ENCODE results near the gene C16orf46.
A peak's percentile ranks its signal among the peaks of the same experiment; 100 is the strongest.

Gene C16orf46

DNA sequence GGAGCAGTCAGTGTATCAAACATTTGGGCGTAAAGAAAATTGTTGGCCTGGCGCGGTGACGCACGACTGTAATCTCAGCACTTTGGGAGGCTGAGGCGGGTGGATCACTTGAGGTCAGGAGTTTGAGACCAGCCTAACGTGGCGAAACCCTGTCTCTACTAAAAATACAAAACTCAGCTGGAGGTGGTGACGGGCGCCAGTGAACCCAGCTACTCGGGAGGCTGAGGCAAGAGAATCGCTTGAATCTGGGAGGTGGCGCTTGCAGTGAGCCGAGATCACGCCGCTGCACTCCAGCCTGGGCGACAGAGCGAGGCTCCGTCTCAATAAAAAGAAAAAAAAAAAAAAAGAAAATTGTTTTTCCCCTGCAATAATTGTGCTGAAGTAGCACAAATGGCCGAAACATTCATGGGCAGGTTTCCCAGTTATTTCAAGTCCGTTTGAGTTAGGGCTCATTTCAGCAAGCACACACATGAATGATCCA lies 17.8 kb upstream of the C16orf46 start:
- no peak overlapping the region for H3K27ac ChIP-seq (ENCODE audit: low read length)
- H3K27me3 ChIP-seq (ENCODE audit: low read depth, low read length) = no peaks in the 10 kb centered on the region
- H3K9me3 ChIP-seq (ENCODE audit: insufficient read depth, low read length) = no peaks in the 10 kb centered on the region
- no peaks in the 10 kb centered on the region for H4K20me1 ChIP-seq (ENCODE audit: insufficient read depth, low read length)
- H3K4me1 ChIP-seq (ENCODE audit: low read length) = peaks cover 16% of the 10 kb centered on the region
- peak overlapping the region; percentile 89 for H3K4me3 ChIP-seq (ENCODE audit: low read length)
- peaks cover 50% of the 10 kb centered on the region for H3K79me2 ChIP-seq (ENCODE audit: low read length)
- H2AFZ ChIP-seq (ENCODE audit: low read depth, low read length) = no peak overlapping the region
- 0 out of 2 replicates have a peak overlapping the region, but pooled peaks have one; percentile 80 for H3K9ac ChIP-seq (ENCODE audit: low read length)
- H3K36me3 ChIP-seq (replicated peaks; ENCODE audit: low read depth, low read length) = peaks cover 4% of the 10 kb centered on the region
- H3K4me2 ChIP-seq (ENCODE audit: low read length) = peak overlapping the region; percentile 80
- TF ChIP-seq, protein P1, sequence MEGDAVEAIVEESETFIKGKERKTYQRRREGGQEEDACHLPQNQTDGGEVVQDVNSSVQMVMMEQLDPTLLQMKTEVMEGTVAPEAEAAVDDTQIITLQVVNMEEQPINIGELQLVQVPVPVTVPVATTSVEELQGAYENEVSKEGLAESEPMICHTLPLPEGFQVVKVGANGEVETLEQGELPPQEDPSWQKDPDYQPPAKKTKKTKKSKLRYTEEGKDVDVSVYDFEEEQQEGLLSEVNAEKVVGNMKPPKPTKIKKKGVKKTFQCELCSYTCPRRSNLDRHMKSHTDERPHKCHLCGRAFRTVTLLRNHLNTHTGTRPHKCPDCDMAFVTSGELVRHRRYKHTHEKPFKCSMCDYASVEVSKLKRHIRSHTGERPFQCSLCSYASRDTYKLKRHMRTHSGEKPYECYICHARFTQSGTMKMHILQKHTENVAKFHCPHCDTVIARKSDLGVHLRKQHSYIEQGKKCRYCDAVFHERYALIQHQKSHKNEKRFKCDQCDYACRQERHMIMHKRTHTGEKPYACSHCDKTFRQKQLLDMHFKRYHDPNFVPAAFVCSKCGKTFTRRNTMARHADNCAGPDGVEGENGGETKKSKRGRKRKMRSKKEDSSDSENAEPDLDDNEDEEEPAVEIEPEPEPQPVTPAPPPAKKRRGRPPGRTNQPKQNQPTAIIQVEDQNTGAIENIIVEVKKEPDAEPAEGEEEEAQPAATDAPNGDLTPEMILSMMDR (IDR thresholded peaks at IDR 0.05; ENCODE audit: low read depth, low read length) = no peak
- TF ChIP-seq EZH2phosphoT487 (IDR thresholded peaks at IDR 0.05; ENCODE audit: low read depth) = no peak

DNA sequence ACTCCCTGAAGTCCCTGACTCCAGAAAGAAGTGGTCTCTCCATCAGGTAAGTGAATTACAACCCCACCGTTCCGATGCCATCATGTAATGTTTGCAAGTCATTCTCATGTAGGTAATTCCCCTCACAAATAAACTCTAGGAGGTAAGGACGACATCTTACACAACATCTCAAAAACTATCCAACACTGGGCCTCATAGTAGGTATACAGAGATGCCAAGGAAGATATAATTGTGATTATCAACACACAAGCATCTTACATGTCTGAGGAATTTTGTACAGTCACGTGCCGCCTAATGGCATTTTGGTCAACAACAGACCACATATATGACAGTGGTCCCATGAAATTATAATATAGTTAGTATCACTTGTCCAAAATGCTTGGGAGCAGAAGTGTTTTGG lies 11.8 kb upstream of the C16orf46 start:
- no peak overlapping the region for H3K27ac ChIP-seq (ENCODE audit: low read length)
- peaks cover 40% of the 10 kb centered on the region for H3K79me2 ChIP-seq (ENCODE audit: low read length)
- H3K4me1 ChIP-seq (ENCODE audit: low read length) = no peaks in the 10 kb centered on the region
- H4K20me1 ChIP-seq (ENCODE audit: insufficient read depth, low read length) = no peaks in the 10 kb centered on the region
- H3K9ac ChIP-seq (ENCODE audit: low read length) = no peak overlapping the region
- no peaks in the 10 kb centered on the region for H3K9me3 ChIP-seq (ENCODE audit: insufficient read depth, low read length)
- no peak overlapping the region for H3K4me2 ChIP-seq (ENCODE audit: low read length)
- H3K36me3 ChIP-seq (replicated peaks; ENCODE audit: low read depth, low read length) = peaks cover 11% of the 10 kb centered on the region
- H3K4me3 ChIP-seq (ENCODE audit: low read length) = no peak overlapping the region
- no peaks in the 10 kb centered on the region for H3K27me3 ChIP-seq (ENCODE audit: low read depth, low read length)
- no peak for TF ChIP-seq EZH2phosphoT487 (IDR thresholded peaks at IDR 0.05; ENCODE audit: low read depth)
- TF ChIP-seq, protein P1 (IDR thresholded peaks at IDR 0.05; ENCODE audit: low read depth, low read length) = no peak
- H2AFZ ChIP-seq (ENCODE audit: low read depth, low read length) = no peak overlapping the region

DNA sequence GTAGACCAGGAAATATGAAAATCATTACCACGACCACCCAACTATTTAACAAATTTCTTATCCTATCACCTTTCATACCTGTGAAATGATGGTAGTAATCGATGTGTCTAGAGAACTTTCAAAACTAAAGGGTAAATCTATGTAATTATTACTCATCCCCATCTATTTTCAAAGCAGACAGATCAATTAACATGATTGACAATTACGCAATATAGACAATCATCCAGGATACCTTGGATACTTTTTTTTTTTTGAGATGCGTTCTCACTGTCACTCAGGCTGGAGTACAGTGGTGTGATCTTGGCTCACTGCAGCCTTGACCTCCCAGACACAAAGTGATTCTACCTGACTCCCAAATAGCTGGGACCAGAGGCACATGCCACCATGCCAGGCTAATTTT lies 4.0 kb upstream of the C16orf46 start:
- H3K9ac ChIP-seq (ENCODE audit: low read length) = no peak overlapping the region
- peaks cover 9% of the 10 kb centered on the region; the same call in 1 of the 2 replicates for H3K4me1 ChIP-seq (ENCODE audit: low read length)
- TF ChIP-seq, protein P1 (IDR thresholded peaks at IDR 0.05; ENCODE audit: low read depth, low read length) = no peak
- no peak for TF ChIP-seq EZH2phosphoT487 (IDR thresholded peaks at IDR 0.05; ENCODE audit: low read depth)
- H3K9me3 ChIP-seq (ENCODE audit: insufficient read depth, low read length) = no peaks in the 10 kb centered on the region
- H3K4me3 ChIP-seq (ENCODE audit: low read length) = no peak overlapping the region
- no peak overlapping the region for H3K4me2 ChIP-seq (ENCODE audit: low read length)
- no peaks in the 10 kb centered on the region for H3K36me3 ChIP-seq (replicated peaks; ENCODE audit: low read depth, low read length)
- H2AFZ ChIP-seq (ENCODE audit: low read depth, low read length) = no peak overlapping the region
- H3K27me3 ChIP-seq (ENCODE audit: low read depth, low read length) = no peaks in the 10 kb centered on the region
- no peaks in the 10 kb centered on the region for H4K20me1 ChIP-seq (ENCODE audit: insufficient read depth, low read length)
- H3K27ac ChIP-seq (ENCODE audit: low read length) = no peak overlapping the region
- no peaks in the 10 kb centered on the region for H3K79me2 ChIP-seq (ENCODE audit: low read length)

DNA sequence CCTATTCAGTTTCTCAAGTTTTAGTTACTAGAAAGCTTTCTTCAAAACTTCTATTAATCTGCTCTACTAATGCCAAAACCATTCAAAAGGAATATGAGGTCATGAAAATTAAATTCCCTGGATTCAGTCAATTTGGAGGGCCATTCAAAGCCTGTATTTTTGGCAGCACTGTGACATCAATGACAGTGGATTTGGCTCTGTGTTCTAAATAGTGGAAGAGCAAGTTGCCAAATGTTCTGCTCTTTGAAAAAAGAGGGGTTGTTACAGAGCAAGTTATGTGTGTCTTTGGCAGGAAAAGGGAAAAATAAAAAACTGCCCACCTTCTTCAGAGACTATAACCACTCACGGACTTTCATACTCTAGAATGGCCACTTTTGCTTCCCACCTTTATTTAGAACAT lies 3.2 kb upstream of the C16orf46 start:
- Histone ChIP-seq H3K27me3 (ENCODE audit: low read depth, low read length) (no peaks in the 10 kb centered on the region), H3K27ac (ENCODE audit: low read length) (no peak overlapping the region), H3K9me3 (ENCODE audit: insufficient read depth, low read length) (no peaks in the 10 kb centered on the region), H3K4me3 (ENCODE audit: low read length) (no peak overlapping the region), H4K20me1 (ENCODE audit: insufficient read depth, low read length) (no peaks in the 10 kb centered on the region), H3K4me1 (ENCODE audit: low read length) (peaks cover 9% of the 10 kb centered on the region; the same call in 1 of the 2 replicates), H3K36me3 (replicated peaks; ENCODE audit: low read depth, low read length) (no peaks in the 10 kb centered on the region), H3K9ac (ENCODE audit: low read length) (no peak overlapping the region), H2AFZ (ENCODE audit: low read depth, low read length) (no peak overlapping the region), H3K79me2 (ENCODE audit: low read length) (no peaks in the 10 kb centered on the region), H3K4me2 (ENCODE audit: low read length) (no peak overlapping the region)
- TF ChIP-seq EZH2phosphoT487 (IDR thresholded peaks at IDR 0.05; ENCODE audit: low read depth) = no peak
- TF ChIP-seq, protein P1 (IDR thresholded peaks at IDR 0.05; ENCODE audit: low read depth, low read length) = no peak
